HG02623 (cell line): ENCODE data around the gene RERE.
"Not testable (repeated sequence)": the region's sequence is repeated elsewhere in the genome, so short reads cannot be mapped to it uniquely, and the experiment has no call there.

Source experiments
- ATAC-seq: cut with Tn5 transposase; IDR thresholded peaks from one replicate; pipeline ENCODE4 v1.9.1; 2021; ENCODE audit warnings: moderate library complexity; ENCODE audit not compliant: unreplicated experiment

Gene RERE

GRCh38 chr1:8754247-8754650 lies 63.2 kb downstream of the RERE start:
- no peak for ATAC-seq

GRCh38 chr1:8753736-8754135 lies 63.7 kb downstream of the RERE start:
- no peak for ATAC-seq

GRCh38 chr1:8752921-8753713 lies 64.3 kb downstream of the RERE start:
- no peak for ATAC-seq

- no peak for ATAC-seq
Observed at GRCh38 chr1:8752411-8752810, 65.0 kb downstream of the RERE start.

GRCh38 chr1:8751984-8752383 lies 65.5 kb downstream of the RERE start:
- no peak for ATAC-seq

- no peak for ATAC-seq
Observed at GRCh38 chr1:8747879-8748825, 69.3 kb downstream of the RERE start.

GRCh38 chr1:8746554-8746953 lies 70.9 kb downstream of the RERE start:
- no peak for ATAC-seq

GRCh38 chr1:8745749-8746390 lies 71.6 kb downstream of the RERE start:
- no peak for ATAC-seq

- ATAC-seq: no peak
Observed at GRCh38 chr1:8745346-8745745, 72.1 kb downstream of the RERE start.

GRCh38 chr1:8742022-8742924 lies 75.2 kb downstream of the RERE start:
- no peak for ATAC-seq

GRCh38 chr1:8740034-8740449 lies 77.4 kb downstream of the RERE start:
- ATAC-seq: no peak

GRCh38 chr1:8739377-8739776 lies 78.1 kb downstream of the RERE start:
- no peak for ATAC-seq

- ATAC-seq: no peak
Observed at GRCh38 chr1:8736927-8737326, 80.5 kb downstream of the RERE start.

GRCh38 chr1:8733484-8733883 lies 84.0 kb downstream of the RERE start:
- no peak for ATAC-seq

- ATAC-seq: no peak
Observed at GRCh38 chr1:8731162-8731561, 86.3 kb downstream of the RERE start.

- ATAC-seq: no peak
Observed at GRCh38 chr1:8728464-8728863, 89.0 kb downstream of the RERE start.

- no peak for ATAC-seq
Observed at GRCh38 chr1:8727809-8728213, 89.6 kb downstream of the RERE start.

- ATAC-seq: not testable (repeated sequence)
Observed at GRCh38 chr1:8727316-8727715, 90.1 kb downstream of the RERE start.

GRCh38 chr1:8726801-8727186 lies 90.6 kb downstream of the RERE start:
- ATAC-seq: not testable (repeated sequence)

GRCh38 chr1:8723010-8723409 lies 94.4 kb downstream of the RERE start:
- no peak for ATAC-seq
